ENCODE measurements around the gene SVBP. TPM values are rescaled to one million over a fixed set of nuclear protein-coding genes. Genes with fewer than 3 reads are reported as not detected.

SVBP gene
- total and polyA plus RNA-seq, 7 donors: 11.7 to 58.2 (median 18.4) TPM

- no peaks in the 10 kb centered on the region for H3K4me1 ChIP-seq
- H3K27ac ChIP-seq: no peak overlapping the region
- H3K27me3 ChIP-seq (ENCODE audit: insufficient read depth in 3 of 3, low read length in 2 of 3): no peaks in the 10 kb centered on the region
- DNase-seq (no peak), ATAC-seq (no peak)
- H3K4me3 ChIP-seq: no peak overlapping the region
- no peaks in the 10 kb centered on the region for H3K9me3 ChIP-seq
- intact Hi-C loops (cut with DNase I): no loop called here
- WGBS, 3 donors: 94 to 99% (median 95%) methylated on average over 2 of the region's 2 CpGs
- peaks cover 0 to 24% of the 10 kb centered on the region in 2 donors for H3K36me3 ChIP-seq (ENCODE audit: insufficient read depth in 1 of 2, low read depth in 1 of 2)
- no peak for TF ChIP-seq CTCF (IDR thresholded peaks at IDR 0.05)
Observed at GRCh38 chr1:42835422-42835821, 18.2 kb upstream of the SVBP start.

DNA sequence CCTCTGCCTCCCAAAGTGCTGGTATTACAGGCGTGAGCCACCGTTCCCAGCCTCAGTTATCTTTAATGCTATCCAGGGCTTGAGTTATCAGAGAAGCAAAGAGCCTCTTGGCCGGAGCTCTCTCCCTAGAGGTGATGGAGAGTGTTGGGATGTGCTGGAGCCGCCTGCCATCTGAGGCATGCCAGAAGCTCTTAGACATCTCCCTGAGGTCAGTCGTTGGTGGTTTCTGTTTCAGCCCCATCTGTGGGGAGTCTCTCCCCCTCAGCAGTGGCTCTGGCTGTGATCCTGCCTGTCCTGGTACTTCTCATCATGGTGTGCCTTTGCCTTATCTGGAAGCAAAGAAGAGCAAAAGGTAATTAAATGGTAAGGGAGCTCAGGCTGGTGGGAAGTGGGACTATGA is 17.6 kb upstream of the SVBP start:
- H3K27me3 ChIP-seq (ENCODE audit: insufficient read depth in 3 of 3, low read length in 2 of 3): no peaks in the 10 kb centered on the region
- TF ChIP-seq CTCF (IDR thresholded peaks at IDR 0.05): no peak
- H3K4me1 ChIP-seq: no peaks in the 10 kb centered on the region
- 85 to 91% (median 90%) methylated on average over 5 of the region's 5 CpGs for WGBS, 3 donors
- no peak overlapping the region for H3K4me3 ChIP-seq
- intact Hi-C loops (cut with DNase I): no loop called here
- ATAC-seq (no peak), DNase-seq (no peak)
- H3K36me3 ChIP-seq (ENCODE audit: insufficient read depth in 1 of 2, low read depth in 1 of 2): peaks cover 0 to 25% of the 10 kb centered on the region in 2 donors
- H3K9me3 ChIP-seq: no peaks in the 10 kb centered on the region
- H3K27ac ChIP-seq: no peak overlapping the region

DNA sequence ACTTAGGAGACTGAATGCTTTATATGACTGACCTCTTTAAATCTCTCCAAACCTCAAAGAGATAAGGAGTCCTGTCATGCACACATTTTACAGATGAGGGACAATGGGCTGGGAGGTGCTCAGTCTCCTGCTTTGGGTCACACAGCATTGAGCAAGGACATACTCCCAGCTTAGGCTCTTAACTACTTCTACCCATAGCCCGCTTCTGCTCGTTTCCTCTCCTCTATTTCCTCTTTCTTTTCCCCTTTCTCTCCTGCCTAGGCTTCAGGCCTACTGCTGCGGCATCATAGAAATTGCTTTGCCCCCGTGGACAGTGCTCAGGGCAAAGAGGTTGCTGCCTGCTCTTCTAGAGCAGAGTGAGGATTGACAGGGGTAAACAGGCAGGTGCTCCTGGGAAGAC is 16.8 kb upstream of the SVBP start:
- H3K27me3 ChIP-seq (ENCODE audit: insufficient read depth in 3 of 3, low read length in 2 of 3): no peaks in the 10 kb centered on the region
- WGBS, 3 donors: 90 to 96% (median 92%) methylated on average over 4 of the region's 4 CpGs
- intact Hi-C loops (cut with DNase I): no loop called here
- ATAC-seq (no peak), DNase-seq (no peak)
- no peaks in the 10 kb centered on the region for H3K9me3 ChIP-seq
- TF ChIP-seq CTCF (IDR thresholded peaks at IDR 0.05): no peak
- no peaks in the 10 kb centered on the region for H3K4me1 ChIP-seq
- no peak overlapping the region for H3K4me3 ChIP-seq
- H3K36me3 ChIP-seq (ENCODE audit: insufficient read depth in 1 of 2, low read depth in 1 of 2): peaks cover 0 to 29% of the 10 kb centered on the region in 2 donors
- no peak overlapping the region for H3K27ac ChIP-seq

DNA sequence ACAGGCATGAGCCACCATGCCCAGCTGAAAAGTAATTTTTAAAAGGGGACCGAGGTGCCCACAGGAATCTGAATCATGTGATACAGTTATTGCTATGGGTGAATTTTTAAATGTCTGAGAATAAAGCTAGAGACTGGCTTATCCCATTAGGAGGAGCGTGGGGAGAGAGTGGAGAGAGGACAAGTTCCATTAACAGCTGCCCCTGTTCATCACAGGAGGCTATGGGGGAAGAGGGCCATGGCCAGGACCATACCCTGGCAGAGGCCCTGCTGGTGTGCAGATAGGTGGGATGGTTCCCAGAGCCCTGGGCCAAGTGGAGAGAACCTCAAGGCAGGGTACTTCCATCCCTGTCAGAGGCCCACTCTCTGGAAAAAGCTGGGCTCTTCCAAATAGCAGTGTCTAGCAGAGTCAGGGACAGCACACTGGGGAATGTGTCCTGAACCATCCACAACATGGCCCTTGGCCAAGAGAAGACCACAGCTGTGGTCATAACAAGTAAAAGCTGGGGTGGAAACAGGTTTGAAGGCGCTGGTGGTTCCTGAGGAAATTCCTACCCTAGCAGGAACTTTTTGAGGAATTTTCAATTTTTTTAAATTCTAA is 15.5 kb upstream of the SVBP start:
- Histone ChIP-seq H3K9me3 (no peaks in the 10 kb centered on the region), H3K27me3 (ENCODE audit: insufficient read depth in 3 of 3, low read length in 2 of 3) (no peaks in the 10 kb centered on the region), H3K36me3 (ENCODE audit: insufficient read depth in 1 of 2, low read depth in 1 of 2) (peaks cover 0 to 42% of the 10 kb centered on the region in 2 donors), H3K4me1 (no peaks in the 10 kb centered on the region), H3K27ac (no peak overlapping the region), H3K4me3 (no peak overlapping the region)
- ATAC-seq (no peak), DNase-seq (no peak)
- 47 to 61% (median 59%) methylated on average over 3 of the region's 3 CpGs for WGBS, 3 donors
- TF ChIP-seq CTCF (IDR thresholded peaks at IDR 0.05): no peak
- intact Hi-C loops (cut with DNase I): no loop called here

DNA sequence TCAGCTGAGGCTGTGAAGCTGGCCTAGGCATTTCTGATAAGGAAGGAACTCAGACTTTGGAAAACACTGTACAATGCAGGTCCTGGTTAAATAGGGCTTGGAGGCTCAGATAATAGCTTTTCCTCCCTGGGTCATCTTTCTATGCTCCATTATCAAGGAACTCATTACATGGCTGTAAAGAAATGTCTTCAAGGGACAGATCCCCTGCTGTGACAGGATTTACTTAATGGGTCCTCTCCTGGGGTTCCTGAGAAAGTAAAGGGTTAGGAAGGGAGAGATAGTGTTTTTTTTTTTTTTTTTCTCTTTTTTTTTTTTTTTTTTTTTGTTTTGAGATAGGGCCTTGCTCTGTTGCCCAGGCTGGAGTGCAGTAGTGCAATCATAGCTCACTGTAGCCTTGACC is 14.1 kb upstream of the SVBP start:
- no peaks in the 10 kb centered on the region for H3K4me1 ChIP-seq
- no peak overlapping the region for H3K4me3 ChIP-seq
- H3K27ac ChIP-seq: no peak overlapping the region
- H3K27me3 ChIP-seq (ENCODE audit: insufficient read depth in 3 of 3, low read length in 2 of 3): no peaks in the 10 kb centered on the region
- TF ChIP-seq CTCF (IDR thresholded peaks at IDR 0.05): no peak
- peaks cover 0 to 37% of the 10 kb centered on the region in 2 donors for H3K36me3 ChIP-seq (ENCODE audit: insufficient read depth in 1 of 2, low read depth in 1 of 2)
- ATAC-seq (no peak), DNase-seq (no peak)
- intact Hi-C loops (cut with DNase I): no loop called here
- H3K9me3 ChIP-seq: no peaks in the 10 kb centered on the region
